Stimulated activated CD8-positive, alpha-beta memory T cell treated with anti-CD3 and anti-CD28 coated beads, Interleukin-4, amount 100 ng/mL, for 1 hour (primary cell): Measurements from ENCODE around the gene GADD45GIP1.
"Not testable (repeated sequence)": the region's sequence is repeated elsewhere in the genome, so short reads cannot be mapped to it uniquely, and the experiment has no call there.

ENCODE experiments used
- DNase-seq, 2 donors: peaks; one replicate each; pipeline ENCODE4 v3.0.0-alpha.2; 2020; ENCODE audit warnings: low read depth in 2 of 2, low spot score in 1 of 2

The GADD45GIP1 gene

DNA sequence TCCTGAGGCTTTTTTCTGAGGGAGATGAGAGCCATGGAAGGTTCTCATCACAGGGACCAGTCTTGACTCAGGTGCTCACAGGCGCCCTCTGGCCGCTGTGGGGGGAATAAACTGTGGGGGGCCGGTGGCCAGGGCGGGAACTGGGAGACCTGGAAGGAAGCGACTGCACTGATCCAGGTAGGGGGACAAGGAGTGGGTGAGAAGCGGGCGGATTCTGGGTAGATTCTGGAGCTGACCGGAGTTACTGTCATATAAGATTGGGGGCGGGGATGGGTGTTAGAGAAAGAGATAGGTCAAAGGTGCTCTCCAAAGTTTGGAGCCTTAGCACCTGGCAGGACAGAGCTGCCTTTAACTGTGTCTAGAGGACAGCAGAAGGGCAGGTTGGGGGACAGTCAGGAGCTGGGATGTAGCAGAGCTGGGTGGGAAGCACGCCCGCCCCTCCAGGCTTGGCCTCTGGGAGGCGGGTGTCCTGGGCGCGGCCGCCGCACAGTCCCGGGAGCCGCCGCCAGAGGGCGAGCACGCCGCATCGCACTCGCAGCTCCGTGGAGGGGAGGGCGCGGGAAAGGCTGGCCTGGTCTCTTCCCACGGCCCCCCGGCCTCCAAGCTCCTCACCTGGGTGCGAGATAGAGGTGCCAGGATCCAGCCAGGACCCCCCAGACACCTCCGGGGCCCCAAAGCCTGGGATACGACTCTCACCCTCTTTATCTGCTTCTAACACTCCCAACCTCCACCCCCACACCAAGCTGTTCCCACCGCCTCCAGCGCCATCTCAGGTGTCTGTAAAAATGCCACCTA is 8.2 kb upstream of the GADD45GIP1 start:
- DNase-seq: peak; percentile 54 to 59

GRCh38 chr19:12959481-12959880 is 2.5 kb upstream of the GADD45GIP1 start:
- DNase-seq: no peak

DNA sequence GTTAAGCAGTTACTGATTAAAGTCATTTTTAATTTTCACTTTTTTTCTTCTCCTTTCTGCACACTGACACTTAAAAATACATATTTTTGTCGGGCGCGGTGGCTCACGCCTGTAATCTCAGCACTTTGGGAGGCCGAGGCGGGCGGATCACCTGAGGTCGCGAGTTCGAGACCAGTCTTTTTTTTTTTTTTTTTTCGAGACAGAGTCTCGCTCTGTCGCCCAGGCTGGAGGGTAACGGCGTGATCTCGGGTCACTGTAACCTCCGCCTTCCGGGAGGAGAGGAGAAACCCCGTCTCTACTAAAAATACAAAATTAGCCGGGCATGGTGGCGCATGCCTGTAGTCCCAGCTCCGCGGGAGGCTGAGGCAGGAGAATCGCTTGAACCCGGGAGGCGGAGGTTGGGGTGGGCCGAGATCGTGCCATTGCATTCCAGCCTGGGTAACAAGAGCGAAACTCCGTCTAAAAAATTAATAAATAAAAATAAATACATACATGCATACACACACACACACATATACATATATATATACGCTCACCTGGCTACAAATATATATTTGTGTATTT is 448 bp upstream of the GADD45GIP1 start:
- DNase-seq: not testable (repeated sequence)

DNA sequence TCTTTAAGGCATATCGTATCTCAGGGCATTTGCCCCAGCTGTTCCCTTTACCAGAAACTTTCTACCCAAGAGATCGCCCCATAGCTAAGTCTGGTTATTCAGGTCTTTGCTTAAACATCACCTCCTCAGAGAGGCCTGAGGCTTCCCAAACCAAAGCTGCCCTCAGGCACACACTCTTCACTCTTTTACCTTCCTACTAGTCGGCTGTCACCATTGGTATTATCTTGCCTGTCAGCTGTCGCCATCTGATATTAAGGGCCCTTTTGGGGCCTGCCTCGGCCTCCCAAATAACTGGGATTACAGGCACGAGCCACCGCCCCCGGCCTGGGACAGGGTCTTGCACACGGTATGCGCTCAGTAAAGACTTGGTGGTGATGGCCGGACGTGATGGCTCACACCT is 1.0 kb downstream of the GADD45GIP1 start:
- no peak for DNase-seq

GRCh38 chr19:12955575-12955974 is 1.4 kb downstream of the GADD45GIP1 start:
- DNase-seq: not testable (repeated sequence)

- DNase-seq: no peak
These were observed 2.4 kb downstream of the GADD45GIP1 start for GRCh38 chr19:12954612-12954962.

DNA sequence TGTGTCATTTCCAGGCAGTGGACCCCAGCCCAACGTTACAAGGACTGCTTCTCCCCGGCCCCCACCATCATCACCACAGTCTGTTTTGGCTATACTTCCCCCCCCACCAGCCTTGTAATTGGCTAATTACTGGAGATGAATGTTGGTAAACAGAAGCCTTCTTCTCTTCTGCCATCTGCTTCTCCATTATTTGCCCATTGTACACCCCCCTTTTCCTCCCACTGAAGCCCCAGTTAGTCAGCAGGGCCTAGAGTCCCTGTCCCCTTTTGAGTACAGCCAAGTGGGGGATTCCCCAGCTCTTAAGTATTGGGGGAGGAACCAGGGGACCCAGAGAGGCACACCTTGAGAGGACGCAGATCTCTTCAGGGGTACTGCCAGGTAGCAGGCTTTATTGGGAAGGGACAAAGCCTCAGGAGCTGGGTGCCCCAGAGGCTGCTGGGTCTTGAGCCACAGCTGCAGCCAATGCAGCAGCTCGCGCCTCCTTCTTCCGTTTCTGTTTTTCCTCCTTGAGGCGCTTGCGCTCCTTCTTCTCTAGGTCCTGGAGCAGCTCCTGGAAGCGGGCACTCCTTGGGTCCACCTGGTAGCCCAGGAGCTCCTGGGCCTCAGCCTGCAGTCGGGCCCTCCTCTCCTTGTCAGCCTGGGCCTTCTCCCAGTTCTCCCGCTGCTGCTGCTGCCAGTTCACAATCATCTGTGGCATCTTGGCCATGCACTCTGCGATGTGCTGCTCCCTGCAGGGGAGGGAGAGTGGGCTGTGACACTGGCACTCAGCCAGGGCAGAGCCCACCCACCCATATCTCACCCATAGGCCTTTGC is 3.0 kb downstream of the GADD45GIP1 start:
- DNase-seq: no peak

DNA sequence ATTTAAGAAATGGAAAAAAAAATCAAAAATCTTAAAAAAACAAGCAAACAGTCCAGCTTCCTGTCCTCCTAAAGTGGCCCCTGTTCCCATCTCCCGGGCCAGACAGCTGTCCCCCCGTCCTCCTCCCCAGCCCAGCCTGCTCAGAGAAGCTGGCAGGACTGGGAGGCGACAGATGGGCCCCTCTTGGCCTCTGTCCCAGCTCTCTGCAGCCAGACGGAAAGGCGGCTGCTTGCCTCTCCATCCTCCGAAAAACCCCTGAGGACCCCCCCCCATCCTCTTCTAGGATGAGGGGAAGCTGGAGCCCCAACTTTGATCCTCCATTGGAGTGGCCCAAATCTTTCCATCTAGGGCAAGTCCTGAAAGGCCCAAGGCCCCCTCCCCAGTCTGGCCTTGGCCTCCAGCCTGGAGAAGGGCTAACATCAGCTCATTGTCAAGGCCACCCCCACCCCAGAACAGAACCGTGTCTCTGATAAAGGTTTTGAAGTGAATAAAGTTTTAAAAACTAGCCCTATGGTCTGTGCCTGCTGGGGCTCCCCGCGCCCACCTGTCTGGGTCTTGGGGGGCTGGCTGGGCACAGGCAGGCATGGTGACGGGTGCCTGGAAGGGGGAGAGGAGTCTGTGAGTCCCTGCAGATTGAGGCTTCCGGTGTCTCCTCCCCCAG is 3.8 kb downstream of the GADD45GIP1 start:
- DNase-seq: no peak

GRCh38 chr19:12952488-12953137 is 4.4 kb downstream of the GADD45GIP1 start:
- no peak for DNase-seq

- DNase-seq: not testable (repeated sequence)
These were observed 5.0 kb downstream of the GADD45GIP1 start for GRCh38 chr19:12952050-12952449.

DNA sequence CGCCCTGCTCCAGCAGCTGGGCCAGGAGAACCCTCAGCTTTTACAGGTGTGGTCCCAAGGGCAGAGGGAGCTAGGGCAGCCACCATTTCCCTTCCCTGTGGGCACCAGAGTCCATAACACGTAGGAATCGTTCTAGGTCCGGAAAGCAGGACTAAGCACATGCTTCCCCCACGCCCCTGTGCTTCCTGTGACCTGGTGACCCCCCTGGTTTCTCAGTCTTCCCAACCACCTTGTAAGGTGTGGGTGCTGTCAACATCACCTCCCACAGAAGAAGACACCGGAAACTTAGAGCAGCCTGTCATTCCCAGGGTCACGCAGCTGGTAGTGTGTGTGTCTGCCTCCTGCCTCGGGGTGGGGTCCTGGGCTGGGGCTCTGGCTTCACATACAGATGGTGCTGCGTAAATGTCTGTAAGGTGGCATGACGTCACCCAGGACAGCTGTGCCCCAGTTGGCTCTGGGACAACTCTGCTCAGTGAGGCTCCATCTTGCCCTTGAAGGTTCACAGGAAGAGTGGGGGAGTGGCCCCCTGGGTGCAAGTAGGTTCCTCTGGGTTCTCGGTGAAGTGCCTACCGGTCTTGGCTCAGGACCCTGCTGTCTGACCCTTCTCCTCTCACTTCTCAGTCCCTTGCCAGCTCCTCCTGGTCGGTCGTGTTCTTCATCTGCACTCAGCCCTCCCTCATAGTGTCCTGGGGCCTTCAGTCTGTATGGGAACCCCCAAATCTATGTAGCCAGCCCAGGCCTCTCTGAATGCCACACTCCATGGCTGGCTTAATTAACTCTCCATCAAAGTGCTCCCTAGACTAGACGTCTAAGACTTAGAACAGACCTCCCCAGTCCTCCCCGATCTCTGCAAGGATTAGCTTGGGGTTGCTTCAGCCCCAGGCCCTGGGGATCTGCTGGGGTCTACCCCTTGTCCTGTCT is 7.4 kb downstream of the GADD45GIP1 start:
- no peak for DNase-seq

DNA sequence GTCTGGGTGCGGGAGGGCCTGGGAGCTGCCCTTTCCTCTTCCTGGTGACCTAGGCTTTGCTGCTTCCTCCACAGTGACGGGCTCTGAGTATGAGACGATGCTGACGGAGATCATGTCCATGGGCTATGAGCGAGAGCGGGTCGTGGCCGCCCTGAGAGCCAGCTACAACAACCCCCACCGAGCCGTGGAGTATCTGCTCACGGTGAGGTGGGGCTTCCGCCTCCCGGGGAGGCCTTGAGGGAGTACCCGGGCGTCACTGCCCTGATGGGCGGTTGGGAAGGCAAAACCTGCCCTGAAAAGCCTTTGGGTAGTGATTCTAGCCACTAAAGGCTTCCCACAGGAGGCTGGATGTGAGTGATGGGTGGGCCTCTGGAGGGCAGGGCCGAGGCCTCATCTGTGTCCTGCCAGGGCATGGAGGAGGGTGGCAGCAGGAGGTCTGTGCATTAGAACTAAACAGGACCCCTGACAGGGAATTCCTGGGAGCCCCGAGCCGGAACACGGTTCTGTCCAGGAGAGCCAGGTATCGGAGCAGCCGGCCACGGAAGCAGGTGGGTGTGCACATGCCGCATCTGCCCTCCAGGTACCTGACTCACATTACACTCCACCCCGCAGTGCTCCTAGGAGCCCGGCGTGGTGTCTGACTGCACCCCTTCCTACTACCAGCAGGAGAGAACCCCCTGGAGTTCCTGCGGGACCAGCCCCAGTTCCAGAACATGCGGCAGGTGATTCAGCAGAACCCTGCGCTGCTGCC is 8.2 kb downstream of the GADD45GIP1 start:
- DNase-seq: no peak

GRCh38 chr19:12947702-12948611 is 9.1 kb downstream of the GADD45GIP1 start:
- no peak for DNase-seq

- DNase-seq: no peak
These were observed 10.1 kb downstream of the GADD45GIP1 start for GRCh38 chr19:12946731-12947496.

GRCh38 chr19:12946092-12946721 is 10.8 kb downstream of the GADD45GIP1 start:
- no peak for DNase-seq

- DNase-seq: peak; percentile 96 to 97
These were observed 11.4 kb downstream of the GADD45GIP1 start, which contains the start of gene RAD23A for GRCh38 chr19:12945479-12946091. Gene RAD23A, plus strand, starts transcription at chr19:12945862. Its CDS starts 87 bp downstream, at chr19:12945949.
